Measurements from ENCODE around the gene EPB41L4A. TPM values are rescaled to one million over a fixed set of nuclear protein-coding genes. Genes with fewer than 3 reads are reported as not detected.
"Not testable (repeated sequence)": the region's sequence is repeated elsewhere in the genome, so short reads cannot be mapped to it uniquely, and the experiment has no call there.

The EPB41L4A gene
- polyA plus RNA-seq, 1 donor (not counting 4 experiments of a cell fraction or from before 2014, with no cell fraction given) = 3.5 TPM

- H3K4me2 ChIP-seq (ENCODE audit: control insufficient read depth, extremely low read depth, insufficient read depth, low read depth, low read length); H3K9me1 ChIP-seq (ENCODE audit: control insufficient read depth, extremely low read depth, insufficient read depth, low read length); H3K4me3 ChIP-seq (ENCODE audit: control insufficient read depth in 2 of 3, extremely low read depth in 1 of 3, insufficient read depth in 2 of 3, low read depth in 1 of 3, low read length in 3 of 3); H4K20me1 ChIP-seq (ENCODE audit: control insufficient read depth, extremely low read depth, insufficient read depth, low read length); H3K27ac ChIP-seq (ENCODE audit: control insufficient read depth, insufficient read depth, low read length); H3K4me1 ChIP-seq (ENCODE audit: control insufficient read depth, extremely low read depth, insufficient read depth, low read length); H3K9ac ChIP-seq (ENCODE audit: control insufficient read depth, extremely low read depth, insufficient read depth, low read length); H2AFZ ChIP-seq (ENCODE audit: control insufficient read depth, low read length); H3K9me3 ChIP-seq (ENCODE audit: control insufficient read depth, low read depth, low read length); H3K27me3 ChIP-seq (ENCODE audit: control insufficient read depth, extremely low read depth, insufficient read depth, low read length); FAIRE-seq; H3K36me3 ChIP-seq (ENCODE audit: control insufficient read depth in 2 of 2, extremely low read depth in 1 of 2, insufficient read depth in 2 of 2, low read length in 2 of 2); dilution Hi-C loops (cut with MboI; ENCODE audit: extremely low pct_ligation_motif_present, low sequenced_read_pairs); DNase-seq (ENCODE audit: low read depth, low spot score); H3K79me2 ChIP-seq (ENCODE audit: control insufficient read depth, insufficient read depth, low read length): not testable (repeated sequence)
These were observed 28.2 kb upstream of the EPB41L4A start for GRCh38 chr5:112447187-112447760.

GRCh38 chr5:112445626-112446350 is 26.7 kb upstream of the EPB41L4A start:
- Histone ChIP-seq H3K27me3 (ENCODE audit: control insufficient read depth, extremely low read depth, insufficient read depth, low read length) (no peaks in the 10 kb centered on the region), H3K36me3 (ENCODE audit: control insufficient read depth in 2 of 2, extremely low read depth in 1 of 2, insufficient read depth in 2 of 2, low read length in 2 of 2) (no peaks in the 10 kb centered on the region), H3K9me1 (ENCODE audit: control insufficient read depth, extremely low read depth, insufficient read depth, low read length) (no peaks in the 10 kb centered on the region), H4K20me1 (ENCODE audit: control insufficient read depth, extremely low read depth, insufficient read depth, low read length) (no peaks in the 10 kb centered on the region), H3K4me1 (ENCODE audit: control insufficient read depth, extremely low read depth, insufficient read depth, low read length) (no peaks in the 10 kb centered on the region), H3K4me3 (ENCODE audit: control insufficient read depth in 2 of 3, extremely low read depth in 1 of 3, insufficient read depth in 2 of 3, low read depth in 1 of 3, low read length in 3 of 3) (no peak overlapping the region), H3K9me3 (ENCODE audit: control insufficient read depth, low read depth, low read length) (no peaks in the 10 kb centered on the region), H3K27ac (ENCODE audit: control insufficient read depth, insufficient read depth, low read length) (no peak overlapping the region), H3K79me2 (ENCODE audit: control insufficient read depth, insufficient read depth, low read length) (no peaks in the 10 kb centered on the region), H2AFZ (ENCODE audit: control insufficient read depth, low read length) (no peak overlapping the region), H3K9ac (ENCODE audit: control insufficient read depth, extremely low read depth, insufficient read depth, low read length) (no peak overlapping the region), H3K4me2 (ENCODE audit: control insufficient read depth, extremely low read depth, insufficient read depth, low read depth, low read length) (no peak overlapping the region)
- FAIRE-seq (no peak), DNase-seq (ENCODE audit: low read depth, low spot score) (no peak)
- TF ChIP-seq, protein P1, sequence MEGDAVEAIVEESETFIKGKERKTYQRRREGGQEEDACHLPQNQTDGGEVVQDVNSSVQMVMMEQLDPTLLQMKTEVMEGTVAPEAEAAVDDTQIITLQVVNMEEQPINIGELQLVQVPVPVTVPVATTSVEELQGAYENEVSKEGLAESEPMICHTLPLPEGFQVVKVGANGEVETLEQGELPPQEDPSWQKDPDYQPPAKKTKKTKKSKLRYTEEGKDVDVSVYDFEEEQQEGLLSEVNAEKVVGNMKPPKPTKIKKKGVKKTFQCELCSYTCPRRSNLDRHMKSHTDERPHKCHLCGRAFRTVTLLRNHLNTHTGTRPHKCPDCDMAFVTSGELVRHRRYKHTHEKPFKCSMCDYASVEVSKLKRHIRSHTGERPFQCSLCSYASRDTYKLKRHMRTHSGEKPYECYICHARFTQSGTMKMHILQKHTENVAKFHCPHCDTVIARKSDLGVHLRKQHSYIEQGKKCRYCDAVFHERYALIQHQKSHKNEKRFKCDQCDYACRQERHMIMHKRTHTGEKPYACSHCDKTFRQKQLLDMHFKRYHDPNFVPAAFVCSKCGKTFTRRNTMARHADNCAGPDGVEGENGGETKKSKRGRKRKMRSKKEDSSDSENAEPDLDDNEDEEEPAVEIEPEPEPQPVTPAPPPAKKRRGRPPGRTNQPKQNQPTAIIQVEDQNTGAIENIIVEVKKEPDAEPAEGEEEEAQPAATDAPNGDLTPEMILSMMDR (optimal IDR thresholded peaks at IDR 0.05 in 1 of 3, IDR thresholded peaks at IDR 0.05 in 1 of 3, conservative IDR thresholded peaks at IDR 0.05 in 1 of 3; ENCODE audit: extremely low read depth in 1 of 3, insufficient read depth in 2 of 3, low read length in 3 of 3) = no peak
- TF ChIP-seq EZH2 (IDR thresholded peaks at IDR 0.05; ENCODE audit: low read length) = no peak
- dilution Hi-C loops (cut with MboI; ENCODE audit: extremely low pct_ligation_motif_present, low sequenced_read_pairs) = no loop called here

- dilution Hi-C loops (cut with MboI; ENCODE audit: extremely low pct_ligation_motif_present, low sequenced_read_pairs) = not testable (repeated sequence)
These were observed 24.9 kb upstream of the EPB41L4A start for GRCh38 chr5:112443932-112444331.

More at GRCh38 chr5:112443932-112444331, 24.9 kb upstream of the EPB41L4A start:
- H3K9me3 ChIP-seq (ENCODE audit: control insufficient read depth, low read depth, low read length); H3K27me3 ChIP-seq (ENCODE audit: control insufficient read depth, extremely low read depth, insufficient read depth, low read length); H3K4me2 ChIP-seq (ENCODE audit: control insufficient read depth, extremely low read depth, insufficient read depth, low read depth, low read length); H3K79me2 ChIP-seq (ENCODE audit: control insufficient read depth, insufficient read depth, low read length); H3K36me3 ChIP-seq (ENCODE audit: control insufficient read depth in 2 of 2, extremely low read depth in 1 of 2, insufficient read depth in 2 of 2, low read length in 2 of 2); H3K27ac ChIP-seq (ENCODE audit: control insufficient read depth, insufficient read depth, low read length); H3K4me1 ChIP-seq (ENCODE audit: control insufficient read depth, extremely low read depth, insufficient read depth, low read length); H3K9ac ChIP-seq (ENCODE audit: control insufficient read depth, extremely low read depth, insufficient read depth, low read length); DNase-seq (ENCODE audit: low read depth, low spot score); H3K4me3 ChIP-seq (ENCODE audit: control insufficient read depth in 2 of 3, extremely low read depth in 1 of 3, insufficient read depth in 2 of 3, low read depth in 1 of 3, low read length in 3 of 3); H2AFZ ChIP-seq (ENCODE audit: control insufficient read depth, low read length); FAIRE-seq; H3K9me1 ChIP-seq (ENCODE audit: control insufficient read depth, extremely low read depth, insufficient read depth, low read length); H4K20me1 ChIP-seq (ENCODE audit: control insufficient read depth, extremely low read depth, insufficient read depth, low read length): not testable (repeated sequence)

Data from keratinocyte (primary cell).